HCT116 (cell line): ENCODE measurements around the gene SUCLG2. TPM values are rescaled to one million over a fixed set of nuclear protein-coding genes. Genes with fewer than 3 reads are reported as not detected.

Experiments used
- ATAC-seq: fragments of 200-7000 bp; cut with Tn5 transposase; 2 replicates; pipeline ENCODE4 v1.9.1; 2020; ENCODE audit warnings: mild to moderate bottlenecking, moderate library complexity
- BruUV-seq: library from RNA; stranded (reverse); fragments of 400-500 nt; replicated peaks from 2 replicates; lab custom pipeline; 2021; lab: Mats Ljungman, UMichigan
- CTCF ChIA-PET: fragments of 300-600 bp; sonication (Branson Sonifier 250); formaldehyde crosslinking; loops from one replicate; lab custom pipeline; 2021; ENCODE audit warnings: antibody characterized with exemption; lab: Charles Lee
- POLR2A ChIA-PET: fragments of 300-600, 350-600 bp; sonication (Branson Sonifier 250); formaldehyde crosslinking; loops from one replicate; lab custom pipeline; 2021; ENCODE audit warnings: antibody characterized with exemption; lab: Charles Lee
- RAD21 ChIA-PET, 2 experiments: fragments of 300-600 bp; sonication (Branson Sonifier 250); formaldehyde crosslinking; loops; one replicate each; lab custom pipeline; 2023; ENCODE audit warnings: low total read pairs in 2 of 2; ENCODE audit not compliant: uncharacterized antibody in 2 of 2, unreplicated experiment in 2 of 2, low non-redundant PET in 1 of 2; lab: Charles Lee
- DNase-seq: peaks from one replicate; pipeline ENCODE4 v3.0.0-alpha.2; 2010; ENCODE audit warnings: low read depth, low spot score
- H2AFZ ChIP-seq: fragments of 200-600 bp; shearing (Covaris generic), sonication (generic); 2 replicates; pipeline ENCODE4 v1.6.1; 2017; ENCODE audit warnings: low read depth, mixed run types, mixed read lengths, antibody characterized with exemption, low read length; ENCODE audit not compliant: poor library complexity, severe bottlenecking
- H3K27ac ChIP-seq: 2 replicates; pipeline ENCODE4 v1.5.1; 2012; ENCODE audit warnings: low read depth, low read length
- H3K27me3 ChIP-seq: fragments of 200-600 bp; sonication (generic); 2 replicates; pipeline ENCODE4 v1.6.1; 2016; ENCODE audit warnings: mixed run types, low read length, mixed read lengths; ENCODE audit not compliant: insufficient read depth
- H3K36me3 ChIP-seq, 2 experiments: fragments of 200-500 bp in 1 of 2; fragments of 200-600 bp in 1 of 2; sonication (Bioruptor generic) in 1 of 2; sonication (generic) in 1 of 2; 2 replicates each; pipeline versions ENCODE4 v1.5.1 to v1.6.1; 2014 to 2016; ENCODE audit warnings: low read length in 2 of 2, inconsistent platforms in 1 of 2, mixed read lengths in 1 of 2, mixed run types in 1 of 2; ENCODE audit not compliant: insufficient read depth in 2 of 2, control insufficient read depth in 1 of 2
- H3K4me1 ChIP-seq, 2 experiments: fragments of 200-600 bp in 1 of 2; sonication (generic) in 1 of 2; 2 replicates each; pipeline versions ENCODE4 v1.5.1 to v1.6.1; 2012 to 2017; ENCODE audit warnings: low read length in 2 of 2, inconsistent platforms in 1 of 2, mild to moderate bottlenecking in 1 of 2, mixed read lengths in 1 of 2, mixed run types in 1 of 2, moderate library complexity in 1 of 2; ENCODE audit not compliant: insufficient read depth in 2 of 2, control insufficient read depth in 1 of 2
- H3K4me2 ChIP-seq: fragments of 200-600 bp; sonication (generic); 2 replicates; pipeline ENCODE4 v1.6.1; 2017; ENCODE audit warnings: mixed run types, low read length, mixed read lengths
- H3K4me3 ChIP-seq, 2 experiments: fragments of 200-600 bp in 1 of 2; sonication (generic) in 1 of 2; replicated peaks in 1 of 2; 2 replicates each; pipeline ENCODE4 v1.5.1; 2011 to 2016; ENCODE audit warnings: low read length in 2 of 2, control low read depth in 1 of 2, low read depth in 1 of 2, mild to moderate bottlenecking in 1 of 2, mixed read lengths in 1 of 2, mixed run types in 1 of 2
- H3K79me2 ChIP-seq: fragments of 200-600 bp; sonication (generic); 2 replicates; pipeline ENCODE4 v1.6.1; 2017; ENCODE audit warnings: mild to moderate bottlenecking, mixed run types, low read length, moderate library complexity, mixed read lengths; ENCODE audit not compliant: insufficient read depth
- H3K9ac ChIP-seq: fragments of 200-600 bp; sonication (generic); 2 replicates; pipeline ENCODE4 v1.6.1; 2016; ENCODE audit warnings: low read length, mixed read lengths
- H3K9me2 ChIP-seq: fragments of 200-600 bp; sonication (generic), shearing (Covaris generic); 2 replicates; pipeline ENCODE4 v1.6.1; 2017; ENCODE audit warnings: mixed run types, mild to moderate bottlenecking, moderate library complexity; ENCODE audit not compliant: insufficient read depth
- H3K9me3 ChIP-seq, 2 experiments: fragments of 200-500 bp in 1 of 2; fragments of 200-600 bp in 1 of 2; sonication (Bioruptor generic) in 1 of 2; sonication (generic) in 1 of 2; 2 replicates each; pipeline ENCODE4 v1.6.1; 2014 to 2017; ENCODE audit warnings: low read length in 2 of 2, mixed read lengths in 2 of 2, inconsistent platforms in 1 of 2, low read depth in 1 of 2, mild to moderate bottlenecking in 1 of 2, mixed run types in 1 of 2, moderate library complexity in 1 of 2; ENCODE audit not compliant: control insufficient read depth in 1 of 2, insufficient read depth in 1 of 2
- H4K20me1 ChIP-seq: fragments of 200-600 bp; sonication (generic), shearing (Covaris generic); 2 replicates; pipeline ENCODE4 v1.6.1; 2017; ENCODE audit warnings: mixed run types, mild to moderate bottlenecking, moderate library complexity; ENCODE audit not compliant: insufficient read depth
- CBX3 ChIP-seq: IDR thresholded peaks from 2 replicates; pipeline ENCODE4 v1.6.1; 2012; ENCODE audit warnings: low read depth
- EGR1 ChIP-seq: IDR thresholded peaks from 2 replicates; pipeline ENCODE4 v1.6.1; 2012; ENCODE audit warnings: low read depth
- ELF1 ChIP-seq: IDR thresholded peaks from 2 replicates; pipeline ENCODE4 v1.6.1; 2012; ENCODE audit warnings: low read depth, borderline replicate concordance
- EZH2phosphoT487 ChIP-seq: fragments of 200-600 bp; IDR thresholded peaks from 2 replicates; pipeline ENCODE4 v1.6.1; 2018; ENCODE audit warnings: antibody characterized with exemption, borderline replicate concordance
- FOSL1 ChIP-seq: IDR thresholded peaks from 2 replicates; pipeline ENCODE4 v1.6.1; 2012; ENCODE audit warnings: low read depth
- JUND ChIP-seq: IDR thresholded peaks from 2 replicates; pipeline ENCODE4 v1.6.1; 2012
- POLR2A ChIP-seq: IDR thresholded peaks from 2 replicates; pipeline ENCODE4 v1.7.0; 2011; ENCODE audit warnings: borderline replicate concordance; ENCODE audit not compliant: insufficient read depth, insufficient read length; ENCODE audit errors: extremely low read depth
- SIN3A ChIP-seq: IDR thresholded peaks from 2 replicates; pipeline ENCODE4 v1.6.1; 2012; ENCODE audit warnings: low read depth
- SP1 ChIP-seq: IDR thresholded peaks from 2 replicates; pipeline ENCODE4 v1.6.1; 2012; ENCODE audit warnings: low read depth
- SRF ChIP-seq: IDR thresholded peaks from 2 replicates; pipeline ENCODE4 v1.6.1; 2012; ENCODE audit warnings: low read depth
- TCF7L2 ChIP-seq: IDR thresholded peaks from 2 replicates; pipeline ENCODE4 v1.7.0; 2011; ENCODE audit warnings: borderline replicate concordance, inconsistent platforms; ENCODE audit not compliant: insufficient read depth, insufficient read length; ENCODE audit errors: extremely low read depth
- YY1 ChIP-seq: IDR thresholded peaks from 2 replicates; pipeline ENCODE4 v1.6.1; 2011; ENCODE audit warnings: low read length, low read depth, moderate library complexity, mild to moderate bottlenecking; ENCODE audit not compliant: insufficient replicate concordance; ENCODE audit errors: extremely low read depth
- ZNF274 ChIP-seq: fragments of 200-500 bp; sonication (Bioruptor generic); IDR thresholded peaks from 2 replicates; pipeline ENCODE4 v1.6.1; 2014; ENCODE audit warnings: mild to moderate bottlenecking, low read depth, low read length, inconsistent platforms
- intact Hi-C: fragments of 100-400 bp; cut with micrococcal nuclease; formaldehyde crosslinking; loops from 2 replicates; pipeline ENCODE4 v1.10.0; 2022
- total RNA-seq: library from RNA; stranded (reverse); gene quantifications from one replicate; pipeline ENCODE4 v1.2.1, GENCODE V29; 2021; ENCODE audit not compliant: unreplicated experiment
- TF ChIP-seq, protein P1 (sequence below): IDR thresholded peaks from 2 replicates; pipeline ENCODE4 v1.6.1; 2012
- TF ChIP-seq, protein P2 (sequence below): IDR thresholded peaks from 2 replicates; pipeline ENCODE4 v1.6.1; 2011; ENCODE audit warnings: mild to moderate bottlenecking, low read length, moderate library complexity; ENCODE audit not compliant: insufficient replicate concordance; ENCODE audit errors: extremely low read depth
- TF ChIP-seq, protein P3 (sequence below): IDR thresholded peaks from 2 replicates; pipeline ENCODE4 v1.6.1; 2012
- TF ChIP-seq, protein P4 (sequence below): IDR thresholded peaks from 2 replicates; pipeline ENCODE4 v1.6.1; 2012; ENCODE audit warnings: low read depth

The SUCLG2 gene
- total RNA-seq, 1 experiment from 2014 or later, result 49.2 TPM

DNA sequence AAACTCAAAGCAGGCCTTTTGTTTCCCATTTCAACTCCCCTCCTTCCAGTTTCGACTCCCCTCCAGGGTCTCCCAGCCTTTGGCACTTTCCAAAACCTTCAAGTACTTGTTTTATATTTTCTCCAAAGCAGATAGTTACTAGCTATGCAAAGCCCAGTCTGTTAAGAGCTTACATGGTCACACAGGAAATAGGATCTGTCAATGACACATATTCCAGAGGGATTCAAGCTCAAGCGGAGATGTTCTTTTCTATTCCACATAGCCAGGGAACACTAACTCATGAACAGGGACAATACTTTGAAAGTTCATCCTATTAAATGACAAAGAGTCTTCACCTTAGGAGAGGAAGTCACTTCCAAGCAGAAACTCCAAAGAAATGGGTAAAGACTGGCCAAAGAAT is 18.6 kb downstream of the SUCLG2 start:
- RAD21 ChIA-PET, result no interaction called here
- Histone ChIP-seq H3K4me1 (no peaks in the 10 kb centered on the region), H3K79me2 (peaks cover 44% of the 10 kb centered on the region), H3K4me3 (no peak overlapping the region), H2AFZ (no peak overlapping the region), H3K9ac (no peak overlapping the region), H3K4me2 (no peak overlapping the region), H3K9me2 (no peaks in the 10 kb centered on the region), H3K27me3 (no peaks in the 10 kb centered on the region), H3K27ac (no peak overlapping the region), H3K9me3 (no peaks in the 10 kb centered on the region), H3K36me3 (no peaks in the 10 kb centered on the region), H4K20me1 (no peaks in the 10 kb centered on the region)
- POLR2A ChIA-PET, result no interaction called here
- DNase-seq (no peak), ATAC-seq (no peak)
- intact Hi-C loops, result no loop called here
- CTCF ChIA-PET, result no interaction called here
- TF ChIP-seq SP1 (no peak), SRF (no peak), EGR1 (no peak), SIN3A (no peak), ZNF274 (no peak), TCF7L2 (no peak), JUND (no peak), YY1 (no peak), EZH2phosphoT487 (no peak), ELF1 (no peak), CBX3 (no peak), FOSL1 (no peak), POLR2A (no peak)
- TF ChIP-seq, protein P1, sequence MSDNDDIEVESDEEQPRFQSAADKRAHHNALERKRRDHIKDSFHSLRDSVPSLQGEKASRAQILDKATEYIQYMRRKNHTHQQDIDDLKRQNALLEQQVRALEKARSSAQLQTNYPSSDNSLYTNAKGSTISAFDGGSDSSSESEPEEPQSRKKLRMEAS, result no peak
- TF ChIP-seq, protein P2, sequence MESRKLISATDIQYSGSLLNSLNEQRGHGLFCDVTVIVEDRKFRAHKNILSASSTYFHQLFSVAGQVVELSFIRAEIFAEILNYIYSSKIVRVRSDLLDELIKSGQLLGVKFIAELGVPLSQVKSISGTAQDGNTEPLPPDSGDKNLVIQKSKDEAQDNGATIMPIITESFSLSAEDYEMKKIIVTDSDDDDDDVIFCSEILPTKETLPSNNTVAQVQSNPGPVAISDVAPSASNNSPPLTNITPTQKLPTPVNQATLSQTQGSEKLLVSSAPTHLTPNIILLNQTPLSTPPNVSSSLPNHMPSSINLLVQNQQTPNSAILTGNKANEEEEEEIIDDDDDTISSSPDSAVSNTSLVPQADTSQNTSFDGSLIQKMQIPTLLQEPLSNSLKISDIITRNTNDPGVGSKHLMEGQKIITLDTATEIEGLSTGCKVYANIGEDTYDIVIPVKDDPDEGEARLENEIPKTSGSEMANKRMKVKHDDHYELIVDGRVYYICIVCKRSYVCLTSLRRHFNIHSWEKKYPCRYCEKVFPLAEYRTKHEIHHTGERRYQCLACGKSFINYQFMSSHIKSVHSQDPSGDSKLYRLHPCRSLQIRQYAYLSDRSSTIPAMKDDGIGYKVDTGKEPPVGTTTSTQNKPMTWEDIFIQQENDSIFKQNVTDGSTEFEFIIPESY, result no peak
- TF ChIP-seq, protein P3, sequence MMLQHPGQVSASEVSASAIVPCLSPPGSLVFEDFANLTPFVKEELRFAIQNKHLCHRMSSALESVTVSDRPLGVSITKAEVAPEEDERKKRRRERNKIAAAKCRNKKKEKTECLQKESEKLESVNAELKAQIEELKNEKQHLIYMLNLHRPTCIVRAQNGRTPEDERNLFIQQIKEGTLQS, result no peak
- TF ChIP-seq, protein P4, sequence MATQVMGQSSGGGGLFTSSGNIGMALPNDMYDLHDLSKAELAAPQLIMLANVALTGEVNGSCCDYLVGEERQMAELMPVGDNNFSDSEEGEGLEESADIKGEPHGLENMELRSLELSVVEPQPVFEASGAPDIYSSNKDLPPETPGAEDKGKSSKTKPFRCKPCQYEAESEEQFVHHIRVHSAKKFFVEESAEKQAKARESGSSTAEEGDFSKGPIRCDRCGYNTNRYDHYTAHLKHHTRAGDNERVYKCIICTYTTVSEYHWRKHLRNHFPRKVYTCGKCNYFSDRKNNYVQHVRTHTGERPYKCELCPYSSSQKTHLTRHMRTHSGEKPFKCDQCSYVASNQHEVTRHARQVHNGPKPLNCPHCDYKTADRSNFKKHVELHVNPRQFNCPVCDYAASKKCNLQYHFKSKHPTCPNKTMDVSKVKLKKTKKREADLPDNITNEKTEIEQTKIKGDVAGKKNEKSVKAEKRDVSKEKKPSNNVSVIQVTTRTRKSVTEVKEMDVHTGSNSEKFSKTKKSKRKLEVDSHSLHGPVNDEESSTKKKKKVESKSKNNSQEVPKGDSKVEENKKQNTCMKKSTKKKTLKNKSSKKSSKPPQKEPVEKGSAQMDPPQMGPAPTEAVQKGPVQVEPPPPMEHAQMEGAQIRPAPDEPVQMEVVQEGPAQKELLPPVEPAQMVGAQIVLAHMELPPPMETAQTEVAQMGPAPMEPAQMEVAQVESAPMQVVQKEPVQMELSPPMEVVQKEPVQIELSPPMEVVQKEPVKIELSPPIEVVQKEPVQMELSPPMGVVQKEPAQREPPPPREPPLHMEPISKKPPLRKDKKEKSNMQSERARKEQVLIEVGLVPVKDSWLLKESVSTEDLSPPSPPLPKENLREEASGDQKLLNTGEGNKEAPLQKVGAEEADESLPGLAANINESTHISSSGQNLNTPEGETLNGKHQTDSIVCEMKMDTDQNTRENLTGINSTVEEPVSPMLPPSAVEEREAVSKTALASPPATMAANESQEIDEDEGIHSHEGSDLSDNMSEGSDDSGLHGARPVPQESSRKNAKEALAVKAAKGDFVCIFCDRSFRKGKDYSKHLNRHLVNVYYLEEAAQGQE, result no peak
- no TSS peak for BruUV-seq
